Right forelimb (tissue), 1 donor: Measurements from ENCODE around the gene BCAS1.

Source experiments
- DNase-seq: peaks from one replicate; pipeline ENCODE4 v3.0.0-alpha.2; 2018

BCAS1 gene

DNA sequence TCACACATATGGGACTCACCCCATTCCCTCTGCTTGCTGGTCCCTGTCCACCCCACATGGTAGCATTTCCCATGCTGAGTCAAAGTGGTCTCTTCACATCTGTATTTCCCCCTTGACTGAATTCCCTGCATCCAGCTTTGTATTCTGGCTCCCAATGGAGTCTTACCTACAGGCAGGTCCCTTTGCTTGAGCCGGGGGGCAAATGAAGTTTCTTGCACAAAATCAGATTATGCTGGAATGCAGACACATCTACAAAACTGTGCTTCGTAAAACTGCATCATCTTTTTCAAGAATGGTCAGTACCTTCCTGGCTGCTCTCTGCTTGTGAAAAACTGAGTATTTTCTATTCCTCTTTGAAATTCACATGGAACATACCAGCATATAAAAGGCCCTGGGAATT is 32.1 kb upstream of the BCAS1 start:
- DNase-seq, result no peak

GRCh38 chr20:54100563-54100962 is 30.2 kb upstream of the BCAS1 start:
- no peak for DNase-seq

- no peak for DNase-seq
Observed at GRCh38 chr20:54099894-54100293, 29.5 kb upstream of the BCAS1 start.

GRCh38 chr20:54098047-54098446 is 27.7 kb upstream of the BCAS1 start:
- DNase-seq, result no peak

- no peak for DNase-seq
Observed at GRCh38 chr20:54097236-54097529, 26.8 kb upstream of the BCAS1 start.

- DNase-seq, result no peak
Observed at GRCh38 chr20:54095824-54096223, 25.4 kb upstream of the BCAS1 start.

DNA sequence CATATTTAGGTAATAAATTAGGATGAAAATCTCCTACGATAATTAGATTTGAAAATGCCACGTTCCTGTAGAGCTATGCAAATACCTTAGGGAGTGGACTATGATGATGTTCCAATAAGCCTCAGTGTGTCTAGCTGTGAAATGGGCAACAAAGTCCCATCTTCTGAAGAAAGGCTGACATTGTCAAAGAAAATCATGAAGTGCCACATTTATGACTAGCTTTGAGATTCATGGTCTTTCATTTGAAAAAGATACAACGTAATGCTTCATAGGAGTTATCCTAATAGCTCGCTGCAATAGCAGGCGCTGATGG is 23.8 kb upstream of the BCAS1 start:
- DNase-seq, result no peak

- no peak for DNase-seq
Observed at GRCh38 chr20:54093423-54094267, 23.3 kb upstream of the BCAS1 start.

GRCh38 chr20:54092021-54092420 is 21.6 kb upstream of the BCAS1 start:
- DNase-seq, result no peak

DNA sequence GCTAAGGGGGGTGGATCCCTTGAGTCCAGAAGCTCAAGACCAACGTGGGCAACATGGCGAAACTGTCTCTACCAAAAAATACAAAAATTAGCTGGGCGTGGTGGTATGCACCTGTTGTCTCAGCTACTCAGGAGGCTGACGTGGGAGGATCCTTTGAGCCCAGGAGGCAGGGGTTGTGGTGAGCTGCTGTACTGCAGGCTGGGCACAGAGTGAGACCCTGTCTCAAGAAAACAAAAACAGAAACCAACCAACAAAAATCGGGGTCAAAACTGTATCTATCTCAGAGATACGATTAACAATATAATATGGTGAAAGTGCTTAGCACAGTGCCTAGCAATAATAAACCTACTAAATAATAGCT is 20.7 kb upstream of the BCAS1 start:
- DNase-seq, result no peak

- no peak for DNase-seq
Observed at GRCh38 chr20:54090230-54091119, 20.1 kb upstream of the BCAS1 start.

DNA sequence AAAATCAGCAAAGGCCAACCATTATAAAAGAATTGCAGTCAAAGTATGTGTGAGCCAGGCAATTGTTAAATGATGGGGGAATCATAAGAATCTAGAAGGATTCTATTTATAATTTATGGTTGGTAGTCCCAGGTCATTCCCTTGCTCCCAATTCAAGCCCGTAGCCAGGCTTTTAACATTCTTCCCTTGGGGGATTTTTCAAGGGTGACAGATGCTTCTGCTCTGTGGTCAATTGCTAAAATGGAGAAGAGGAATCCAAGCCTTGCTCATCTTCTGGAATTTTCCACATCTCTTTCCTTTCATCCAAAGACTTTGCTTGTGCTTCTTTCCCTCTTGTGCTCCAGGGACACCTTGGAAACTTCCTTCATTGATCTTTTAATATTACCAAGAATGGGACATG is 18.0 kb upstream of the BCAS1 start:
- no peak for DNase-seq

DNA sequence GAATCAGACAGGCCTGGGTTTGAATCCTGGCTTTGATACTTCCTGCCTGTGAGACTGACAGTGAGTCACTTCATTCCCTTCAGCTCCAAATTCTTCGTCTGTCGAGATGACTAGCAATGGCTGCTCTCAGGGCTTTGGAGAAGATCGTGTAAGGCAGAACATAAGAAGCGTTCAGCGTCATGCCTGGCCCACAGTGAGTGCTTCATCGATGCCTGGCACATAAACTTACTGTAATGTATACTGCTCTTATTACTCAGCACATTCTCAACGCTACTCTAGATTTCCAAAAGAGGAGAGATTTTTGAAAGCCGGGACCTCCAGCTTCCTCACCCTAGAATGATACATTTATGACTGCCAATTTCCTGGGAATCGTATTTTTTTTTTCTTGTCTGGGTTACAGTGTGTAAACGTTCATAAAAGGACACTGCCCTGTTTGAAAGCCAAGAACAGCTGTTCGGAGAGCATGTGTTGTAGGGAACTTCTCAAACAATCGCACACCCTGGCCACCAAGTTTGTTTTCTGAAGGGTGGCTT is 16.2 kb upstream of the BCAS1 start:
- no peak for DNase-seq

- no peak for DNase-seq
Observed at GRCh38 chr20:54085910-54086309, 15.5 kb upstream of the BCAS1 start.

GRCh38 chr20:54085425-54085824 is 15.0 kb upstream of the BCAS1 start:
- no peak for DNase-seq

DNA sequence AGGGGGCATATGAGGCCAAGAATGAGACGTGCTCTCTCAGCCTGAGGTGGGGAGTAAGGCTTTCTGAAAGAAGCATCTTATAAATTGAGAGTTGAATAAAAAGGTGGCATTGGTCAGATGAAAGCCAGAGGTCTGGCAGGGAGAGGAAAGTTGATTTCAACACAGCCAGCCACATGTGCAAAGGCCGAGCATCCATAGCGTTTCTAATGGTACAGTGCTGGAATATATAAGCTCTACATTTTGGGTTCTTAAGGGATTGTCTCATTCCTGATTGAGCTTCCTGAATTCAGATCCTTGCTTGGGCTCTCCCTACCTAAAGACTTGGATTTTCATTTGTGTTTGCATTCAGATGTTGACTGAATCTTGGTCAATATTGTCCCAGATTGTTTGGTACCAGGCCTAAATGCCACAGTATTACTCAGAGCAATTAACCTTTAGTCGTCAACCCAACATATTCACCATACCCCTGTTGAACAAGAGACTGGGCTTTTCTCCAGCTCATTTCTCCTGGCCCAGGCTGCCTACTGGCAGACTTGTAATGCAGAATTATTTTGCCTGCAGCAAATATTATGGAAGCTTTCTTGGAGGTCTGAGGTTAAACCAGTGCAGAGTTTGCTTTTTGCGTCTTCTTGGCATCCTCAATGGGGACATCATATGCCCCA is 14.5 kb upstream of the BCAS1 start:
- DNase-seq, result no peak

DNA sequence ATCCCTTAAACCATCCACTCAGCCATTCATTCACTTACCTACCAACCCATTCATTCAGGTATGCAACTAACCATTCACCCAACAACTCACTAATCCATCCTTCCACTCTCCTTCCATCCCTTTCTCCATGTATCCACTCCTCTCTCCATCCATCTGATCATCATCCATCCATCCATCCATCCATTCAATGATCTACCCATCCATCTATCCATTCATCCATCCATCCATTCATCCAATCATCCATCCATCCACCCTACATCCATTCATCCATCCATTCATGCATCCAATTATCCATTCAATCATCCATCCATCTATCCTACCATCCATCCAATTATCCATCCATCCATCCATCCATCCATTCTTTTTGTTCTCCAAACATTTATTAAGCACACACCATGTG is 13.8 kb upstream of the BCAS1 start:
- DNase-seq, result no peak

DNA sequence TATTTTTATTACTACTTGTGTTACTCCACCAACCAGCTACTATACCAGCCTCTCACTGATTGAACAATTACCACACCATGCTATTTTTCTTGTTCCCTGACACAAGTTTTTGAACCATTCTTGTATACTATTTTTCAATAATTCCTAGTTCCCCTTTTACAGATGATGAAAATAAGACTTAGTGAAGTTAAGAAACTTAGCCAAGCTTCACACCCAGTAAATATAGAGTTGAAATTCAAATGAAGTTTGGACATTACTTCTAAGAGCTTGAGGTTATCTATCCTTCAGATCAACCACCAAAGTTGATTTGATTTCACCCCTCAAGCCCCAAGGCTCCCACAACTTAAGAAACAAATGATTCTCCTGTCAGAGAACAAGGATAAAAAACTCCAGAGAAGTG is 13.1 kb upstream of the BCAS1 start:
- DNase-seq, result no peak

- no peak for DNase-seq
Observed at GRCh38 chr20:54082100-54082499, 11.7 kb upstream of the BCAS1 start.

- no peak for DNase-seq
Observed at GRCh38 chr20:54079652-54080051, 9.3 kb upstream of the BCAS1 start.

- no peak for DNase-seq
Observed at GRCh38 chr20:54078296-54078984, 8.0 kb upstream of the BCAS1 start.

- DNase-seq, result no peak
Observed at GRCh38 chr20:54076259-54076658, 5.9 kb upstream of the BCAS1 start.

GRCh38 chr20:54075322-54075721 is 4.9 kb upstream of the BCAS1 start:
- no peak for DNase-seq
